CD4-positive, alpha-beta memory T cell (primary cell): ENCODE results near the gene AQP5. TPM values are rescaled to one million over a fixed set of nuclear protein-coding genes. Genes with fewer than 3 reads are reported as not detected.

Experiments used
- CTCF ChIA-PET: fragments of 350-600 bp; sonication (Branson Sonifier 250); formaldehyde crosslinking; loops from one replicate; lab custom pipeline; 2021; ENCODE audit warnings: inconsistent platforms; ENCODE audit not compliant: partially characterized antibody; lab: Charles Lee
- POLR2A ChIA-PET: fragments of 350-600 bp; sonication (Branson Sonifier 250); formaldehyde crosslinking; loops from one replicate; lab custom pipeline; 2021; ENCODE audit not compliant: partially characterized antibody; lab: Charles Lee
- DNase-seq, 5 donors: peaks; one replicate each; pipeline versions ENCODE4 v3.0.0 to v3.0.0-alpha.2; 2020 to 2022; ENCODE audit warnings: mixed read lengths in 1 of 5
- H3K27ac ChIP-seq: one replicate; pipeline ENCODE4 v1.7.0; 2013; ENCODE audit warnings: low read depth, low read length
- H3K27me3 ChIP-seq: 2 replicates; pipeline ENCODE4 v1.7.0; 2013; ENCODE audit warnings: mild to moderate bottlenecking, low read length, moderate library complexity; ENCODE audit not compliant: insufficient read depth
- H3K36me3 ChIP-seq: 2 replicates; pipeline ENCODE4 v1.7.0; 2013; ENCODE audit warnings: mild to moderate bottlenecking, low read length, moderate library complexity; ENCODE audit not compliant: insufficient read depth
- H3K4me1 ChIP-seq: 2 replicates; pipeline ENCODE4 v1.7.0; 2013; ENCODE audit warnings: mild to moderate bottlenecking, low read length, moderate library complexity; ENCODE audit not compliant: insufficient read depth
- H3K4me3 ChIP-seq, 2 donors: one replicate each; pipeline ENCODE4 v1.7.0; 2013; ENCODE audit warnings: low read length in 2 of 2, mild to moderate bottlenecking in 1 of 2
- H3K9me3 ChIP-seq, 2 donors: one replicate each; pipeline ENCODE4 v1.7.0; 2013; ENCODE audit warnings: low read length in 2 of 2, control low read depth in 1 of 2; ENCODE audit not compliant: control insufficient read depth in 1 of 2
- H3K27ac Mint-ChIP-seq, 7 donors: one replicate each; pipeline ENCODE4 v1.8.0; 2020 to 2021; ENCODE audit warnings: mixed read lengths in 7 of 7, mild to moderate bottlenecking in 6 of 7, inconsistent platforms in 3 of 7, moderate library complexity in 3 of 7
- H3K27me3 Mint-ChIP-seq, 2 donors: one replicate each; pipeline ENCODE4 v1.8.0; 2020 to 2021; ENCODE audit warnings: mixed read lengths in 2 of 2
- H3K36me3 Mint-ChIP-seq, 2 donors: one replicate each; pipeline ENCODE4 v1.8.0; 2020 to 2021; ENCODE audit warnings: mixed read lengths in 2 of 2, inconsistent platforms in 1 of 2, mild to moderate bottlenecking in 1 of 2
- H3K4me1 Mint-ChIP-seq, 4 donors: one replicate each; pipeline ENCODE4 v1.8.0; 2020 to 2021; ENCODE audit warnings: mixed read lengths in 4 of 4, mild to moderate bottlenecking in 1 of 4
- H3K4me3 Mint-ChIP-seq, 8 donors: one replicate each; pipeline ENCODE4 v1.8.0; 2020 to 2021; ENCODE audit warnings: mixed read lengths in 8 of 8, mild to moderate bottlenecking in 7 of 8, moderate library complexity in 6 of 8, inconsistent platforms in 3 of 8
- H3K9me3 Mint-ChIP-seq, 8 donors: one replicate each; pipeline ENCODE4 v1.8.0; 2020 to 2021; ENCODE audit warnings: mixed read lengths in 8 of 8, mild to moderate bottlenecking in 5 of 8, inconsistent platforms in 3 of 8, moderate library complexity in 1 of 8
- intact Hi-C: fragments of 100-400 bp; cut with micrococcal nuclease; formaldehyde crosslinking; loops from one replicate; pipeline ENCODE4 v1.15.1; 2023
- polyA plus RNA-seq, 2 donors: library from polyadenylated mRNA; unstranded; fragments of 300-500 nt; fragmentation: Illumina TruSeq; gene quantifications; one replicate each; pipeline ENCODE4 v1.2.3, GENCODE V29; 2021
- total RNA-seq, 2 experiments: library from RNA; stranded (reverse); gene quantifications; one replicate each; pipeline ENCODE4 v1.2.3, GENCODE V29; 2021

Gene AQP5
- total and polyA plus RNA-seq, 4 experiments from 2014 or later: not detected

DNA sequence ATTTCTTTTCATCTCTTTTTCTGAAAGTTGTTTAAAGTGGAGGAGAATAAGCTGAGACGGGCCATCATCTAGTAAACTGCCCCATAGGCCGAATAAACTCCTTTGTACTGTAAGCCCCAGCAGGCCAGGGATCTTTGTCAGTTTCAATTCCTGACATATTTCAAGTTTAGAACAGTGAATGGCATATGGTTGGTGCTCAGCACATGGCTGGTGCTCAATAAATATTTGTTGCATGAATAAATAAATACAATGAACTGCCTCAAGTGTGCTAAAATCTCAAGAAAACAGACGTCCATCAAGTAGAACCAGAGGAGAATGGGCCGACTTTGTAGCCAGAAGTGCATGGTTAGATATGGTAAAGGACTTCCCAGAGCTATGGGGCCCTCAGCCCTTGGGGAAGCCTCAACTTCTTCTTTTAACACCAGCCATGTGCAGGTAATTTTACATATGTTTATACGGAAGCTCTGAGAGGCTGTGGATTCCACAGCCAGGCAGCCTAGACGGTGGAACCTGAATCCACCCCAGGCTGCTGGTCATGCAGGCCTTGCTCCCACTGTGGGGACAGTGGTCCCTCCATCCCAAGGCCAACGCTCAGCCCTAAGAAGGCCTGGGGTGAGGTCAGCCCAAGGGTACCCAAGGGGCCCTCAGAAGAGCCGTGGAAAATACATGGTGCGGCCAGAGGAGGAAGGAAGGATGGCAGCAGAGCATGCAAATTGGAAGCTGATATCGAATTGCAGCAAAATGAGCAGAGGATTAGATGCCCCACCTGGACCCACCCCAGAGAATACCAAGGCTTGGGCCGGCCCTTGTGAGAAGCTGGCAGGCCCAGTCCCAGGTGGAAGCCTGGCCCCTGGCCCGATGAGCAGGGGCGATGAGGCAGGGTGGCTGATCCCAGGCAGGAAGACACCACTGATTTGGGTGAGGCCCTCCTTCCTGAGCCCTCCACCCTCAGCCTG, 19.8 kb upstream of the AQP5 start:
- H3K36me3 ChIP-seq: no peaks in the 10 kb centered on the region
- H3K27ac Mint-ChIP-seq: peak overlapping the region in 2 of 7 donors; percentile 69 to 71
- H3K27ac ChIP-seq: no peak overlapping the region
- H3K9me3 ChIP-seq: no peaks in the 10 kb centered on the region
- no peaks in the 10 kb centered on the region for H3K36me3 Mint-ChIP-seq
- DNase-seq: no peak
- CTCF ChIA-PET: interaction anchor here (0.7 to 2.0 kb wide), 3 partner anchors 26 to 129 kb away, joined by 3 to 17 read pairs (median 3); no protein-coding TSS in a partner anchor
- peak overlapping the region in 2 of 8 donors; percentile 29 to 52 for H3K4me3 Mint-ChIP-seq
- H3K9me3 Mint-ChIP-seq: no peaks in the 10 kb centered on the region
- no peaks in the 10 kb centered on the region for H3K27me3 ChIP-seq
- POLR2A ChIA-PET: no interaction called here
- peaks cover 16 to 54% (median 23%) of the 10 kb centered on the region in 4 donors for H3K4me1 Mint-ChIP-seq
- intact Hi-C loops: no loop called here
- peaks cover 40% of the 10 kb centered on the region for H3K4me1 ChIP-seq
- H3K4me3 ChIP-seq: no peak overlapping the region
- H3K27me3 Mint-ChIP-seq: peaks cover 2% of the 10 kb centered on the region in 2 donors

GRCh38 chr12:49942512-49942893, 19.2 kb upstream of the AQP5 start:
- H3K4me1 ChIP-seq: peaks cover 40% of the 10 kb centered on the region
- H3K9me3 ChIP-seq: no peaks in the 10 kb centered on the region
- Mint-ChIP-seq H3K4me3 (peak overlapping the region in 4 of 8 donors; percentile 22 to 64 (median 48)), H3K27ac (peak overlapping the region in 5 of 7 donors; percentile 68 to 87 (median 71)), H3K27me3 (peaks cover under 1 to 2% of the 10 kb centered on the region in 2 donors), H3K36me3 (no peaks in the 10 kb centered on the region), H3K4me1 (peaks cover 16 to 54% (median 23%) of the 10 kb centered on the region in 4 donors), H3K9me3 (no peaks in the 10 kb centered on the region)
- no peaks in the 10 kb centered on the region for H3K36me3 ChIP-seq
- no peak overlapping the region for H3K4me3 ChIP-seq
- no peak for DNase-seq
- no peak overlapping the region for H3K27ac ChIP-seq
- CTCF ChIA-PET: interaction anchor here (0.7 to 2.0 kb wide), 3 partner anchors 25 to 128 kb away, joined by 3 to 17 read pairs (median 3); no protein-coding TSS in a partner anchor
- POLR2A ChIA-PET: no interaction called here
- H3K27me3 ChIP-seq: no peaks in the 10 kb centered on the region
- intact Hi-C loops: no loop called here

DNA sequence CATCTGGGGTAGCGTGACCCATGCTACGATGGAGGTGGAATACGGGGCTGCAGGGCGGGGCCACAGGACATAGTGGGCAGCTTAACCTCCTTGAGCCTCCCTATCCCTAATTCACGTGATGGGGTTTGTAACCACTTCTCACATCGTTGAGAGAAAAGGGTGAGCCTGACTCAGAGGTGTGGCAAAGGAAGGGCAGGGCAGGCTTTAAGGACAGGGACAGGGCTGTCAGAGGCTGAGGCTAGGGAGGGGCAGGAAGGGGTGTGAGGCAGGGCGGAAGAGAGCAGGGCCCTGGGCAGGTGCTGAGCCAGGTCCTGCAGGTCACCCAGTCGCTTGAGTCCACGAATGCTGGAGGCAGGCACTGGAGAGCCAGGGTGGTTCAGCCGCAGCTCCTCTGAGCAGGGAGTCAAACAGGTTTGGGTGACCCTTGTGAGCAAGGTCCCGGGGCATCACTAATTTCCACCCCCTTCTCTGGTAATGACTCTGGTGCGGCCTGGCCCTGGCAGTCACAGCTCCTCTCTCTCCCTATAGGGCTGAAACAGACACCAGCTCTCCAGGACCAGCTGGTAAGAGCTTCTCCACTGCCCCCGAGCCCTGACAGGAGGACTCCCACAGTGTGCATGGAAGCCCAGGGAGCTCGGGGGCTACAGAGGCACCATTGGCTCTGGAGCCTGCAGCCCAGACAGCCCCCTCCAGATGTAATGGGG, 18.6 kb upstream of the AQP5 start:
- H3K36me3 Mint-ChIP-seq: no peaks in the 10 kb centered on the region
- peak overlapping the region in 5 of 8 donors; percentile 4 to 64 (median 33) for H3K4me3 Mint-ChIP-seq
- DNase-seq: peak in 2 of 5 donors; percentile 12 to 50
- no peaks in the 10 kb centered on the region for H3K9me3 Mint-ChIP-seq
- H3K27ac Mint-ChIP-seq: peak overlapping the region in 6 of 7 donors; percentile 8 to 87 (median 72)
- peaks cover 16 to 54% (median 23%) of the 10 kb centered on the region in 4 donors for H3K4me1 Mint-ChIP-seq
- H3K4me1 ChIP-seq: peaks cover 40% of the 10 kb centered on the region
- H3K27me3 Mint-ChIP-seq: peaks cover 0 to 2% of the 10 kb centered on the region in 2 donors
- H3K36me3 ChIP-seq: no peaks in the 10 kb centered on the region
- ChIA-PET CTCF (interaction anchor here (0.7 to 2.0 kb wide), 3 partner anchors 24 to 112 kb away, joined by 3 to 17 read pairs (median 4); no protein-coding TSS in a partner anchor), POLR2A (interaction anchor here (0.7 kb wide), 1 partner anchor 321 kb away, joined by 3 read pairs; no protein-coding TSS in a partner anchor)
- H3K27ac ChIP-seq: no peak overlapping the region
- H3K27me3 ChIP-seq: no peaks in the 10 kb centered on the region
- H3K4me3 ChIP-seq: no peak overlapping the region
- H3K9me3 ChIP-seq: no peaks in the 10 kb centered on the region
- intact Hi-C loops: no loop called here

- peak overlapping the region in 4 of 7 donors; percentile 67 to 87 (median 74) for H3K27ac Mint-ChIP-seq
- ChIA-PET POLR2A (interaction anchor here (0.5 to 0.7 kb wide), 2 partner anchors 172 to 322 kb away, joined by 3 read pairs; no protein-coding TSS in a partner anchor), CTCF (interaction anchor here (1.0 to 2.0 kb wide), 2 partner anchors 24 to 111 kb away, joined by 4 to 17 read pairs; no protein-coding TSS in a partner anchor)
- no peaks in the 10 kb centered on the region for H3K9me3 Mint-ChIP-seq
- H3K36me3 ChIP-seq: no peaks in the 10 kb centered on the region
- H3K27me3 Mint-ChIP-seq: peaks cover 0 to 2% of the 10 kb centered on the region in 2 donors
- H3K36me3 Mint-ChIP-seq: no peaks in the 10 kb centered on the region
- H3K4me1 Mint-ChIP-seq: peaks cover 16 to 54% (median 23%) of the 10 kb centered on the region in 4 donors
- H3K9me3 ChIP-seq: no peaks in the 10 kb centered on the region
- peak overlapping the region in 1 of 8 donors; percentile 54 for H3K4me3 Mint-ChIP-seq
- H3K4me1 ChIP-seq: peaks cover 40% of the 10 kb centered on the region
- H3K27ac ChIP-seq: no peak overlapping the region
- no peak for DNase-seq
- H3K27me3 ChIP-seq: no peaks in the 10 kb centered on the region
- intact Hi-C loops: no loop called here
- no peak overlapping the region for H3K4me3 ChIP-seq
These were observed 18.1 kb upstream of the AQP5 start for GRCh38 chr12:49943625-49943960.

GRCh38 chr12:49944046-49944445, 17.6 kb upstream of the AQP5 start:
- intact Hi-C loops: no loop called here
- DNase-seq: no peak
- peaks cover 16 to 54% (median 23%) of the 10 kb centered on the region in 4 donors for H3K4me1 Mint-ChIP-seq
- POLR2A ChIA-PET: interaction anchor here (0.5 kb wide), 1 partner anchor 172 kb away, joined by 3 read pairs; no protein-coding TSS in a partner anchor
- CTCF ChIA-PET: interaction anchor here (1.0 to 2.0 kb wide), 2 partner anchors 23 to 111 kb away, joined by 4 to 17 read pairs; no protein-coding TSS in a partner anchor
- Histone ChIP-seq H3K27me3 (no peaks in the 10 kb centered on the region), H3K4me1 (peaks cover 40% of the 10 kb centered on the region), H3K27ac (no peak overlapping the region), H3K4me3 (no peak overlapping the region), H3K36me3 (no peaks in the 10 kb centered on the region), H3K9me3 (no peaks in the 10 kb centered on the region)
- no peaks in the 10 kb centered on the region for H3K9me3 Mint-ChIP-seq
- peak overlapping the region in 4 of 7 donors; percentile 73 to 94 (median 82) for H3K27ac Mint-ChIP-seq
- H3K27me3 Mint-ChIP-seq: peaks cover 0 to 2% of the 10 kb centered on the region in 2 donors
- peak overlapping the region in 1 of 8 donors; percentile 54 for H3K4me3 Mint-ChIP-seq
- H3K36me3 Mint-ChIP-seq: no peaks in the 10 kb centered on the region

- peaks cover 40% of the 10 kb centered on the region for H3K4me1 ChIP-seq
- Mint-ChIP-seq H3K4me1 (peaks cover 16 to 54% (median 23%) of the 10 kb centered on the region in 4 donors), H3K27ac (peak overlapping the region; percentile 1 to 94 (median 65)), H3K9me3 (no peaks in the 10 kb centered on the region), H3K36me3 (no peaks in the 10 kb centered on the region), H3K4me3 (peak overlapping the region in 5 of 8 donors; percentile 16 to 96 (median 84)), H3K27me3 (peaks cover 0 to 2% of the 10 kb centered on the region in 2 donors)
- intact Hi-C loops: no loop called here
- ChIA-PET POLR2A (no interaction called here), CTCF (interaction anchor here (0.9 to 3.5 kb wide), 10 partner anchors 8 to 76 kb away, joined by 3 to 44 read pairs (median 14); no protein-coding TSS in a partner anchor)
- no peak overlapping the region for H3K27ac ChIP-seq
- no peak for DNase-seq
- H3K4me3 ChIP-seq: no peak overlapping the region
- no peaks in the 10 kb centered on the region for H3K36me3 ChIP-seq
- no peaks in the 10 kb centered on the region for H3K9me3 ChIP-seq
- H3K27me3 ChIP-seq: no peaks in the 10 kb centered on the region
These were observed 17.0 kb upstream of the AQP5 start for GRCh38 chr12:49944718-49945117.
